ENCODE data around the gene PRPS2.

PRPS2 gene

GRCh38 chrX:12791257-12792228 lies at the start of gene PRPS2:
TSS of gene PRPS2 (plus strand) at chrX:12791412. CDS start at chrX:12791498, 86 bp downstream.
- DNase-seq (ENCODE audit: low read depth in 3 of 3), result peak; percentile 33 to 79 (median 51)

DNA sequence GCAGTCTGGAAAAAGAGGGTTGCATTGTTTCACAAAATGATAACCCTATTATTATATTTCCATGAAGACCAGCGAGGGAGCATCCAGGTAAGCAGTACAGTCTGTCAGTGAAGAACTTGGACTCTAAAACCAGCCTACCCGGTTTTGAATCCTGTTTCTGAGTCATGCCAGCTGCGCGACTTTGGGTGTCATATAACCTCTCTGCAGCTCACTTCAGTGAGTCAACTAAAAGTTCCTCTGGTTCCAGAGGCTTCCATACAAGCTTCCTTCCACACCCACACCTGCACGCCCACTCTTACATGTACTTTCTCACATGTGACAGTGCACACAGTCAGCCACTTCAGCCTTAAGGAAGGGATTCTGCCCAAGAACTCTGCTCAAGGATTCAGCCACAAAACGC lies 49.8 kb upstream of the PRPS2 start:
- no peak for DNase-seq (ENCODE audit: low read depth in 3 of 3)

- DNase-seq (ENCODE audit: low read depth in 3 of 3), result no peak
These were observed 43.8 kb upstream of the PRPS2 start for GRCh38 chrX:12747433-12747832.

DNA sequence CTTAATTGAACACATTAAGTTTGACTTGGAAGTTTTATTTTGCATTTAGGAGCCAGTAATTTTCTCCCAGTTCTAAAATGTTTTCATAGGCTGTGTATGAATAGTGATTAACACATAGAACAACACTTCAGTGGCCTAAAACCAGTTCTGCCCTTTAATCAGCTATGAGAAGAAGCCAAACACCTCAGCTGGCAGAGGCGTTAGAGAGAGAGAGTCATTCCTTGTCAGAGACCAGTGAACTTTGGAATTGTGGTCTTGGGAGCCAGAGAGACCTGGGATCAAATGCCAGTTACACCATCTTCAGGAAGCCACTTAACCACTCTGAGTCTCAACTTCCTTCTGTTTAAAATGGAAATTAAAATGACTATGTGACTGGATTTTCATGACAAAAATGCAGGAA lies 39.3 kb upstream of the PRPS2 start:
- DNase-seq (ENCODE audit: low read depth in 3 of 3), result no peak

GRCh38 chrX:12753366-12753765 lies 37.8 kb upstream of the PRPS2 start:
- DNase-seq (ENCODE audit: low read depth in 3 of 3), result no peak

DNA sequence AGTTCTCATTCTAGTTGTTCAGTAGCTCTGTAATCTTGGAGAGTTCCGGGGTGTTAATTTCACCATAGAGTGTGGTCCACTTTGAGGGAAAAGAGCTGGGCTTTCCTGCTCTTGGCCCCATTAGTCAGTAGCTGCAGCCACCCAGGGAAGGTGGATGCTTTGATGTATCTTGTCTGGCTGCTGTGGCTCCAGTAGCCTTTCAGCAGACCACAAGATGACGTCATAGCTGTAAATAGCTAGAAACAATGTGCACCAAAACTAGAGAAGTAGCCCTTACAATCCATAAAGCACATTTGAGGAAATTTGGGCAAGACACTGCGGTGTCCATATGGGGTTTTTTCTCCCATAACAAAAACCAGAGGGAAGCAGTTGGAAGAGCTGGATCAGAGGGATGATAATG lies 32.9 kb upstream of the PRPS2 start:
- no peak for DNase-seq (ENCODE audit: low read depth in 3 of 3)

DNA sequence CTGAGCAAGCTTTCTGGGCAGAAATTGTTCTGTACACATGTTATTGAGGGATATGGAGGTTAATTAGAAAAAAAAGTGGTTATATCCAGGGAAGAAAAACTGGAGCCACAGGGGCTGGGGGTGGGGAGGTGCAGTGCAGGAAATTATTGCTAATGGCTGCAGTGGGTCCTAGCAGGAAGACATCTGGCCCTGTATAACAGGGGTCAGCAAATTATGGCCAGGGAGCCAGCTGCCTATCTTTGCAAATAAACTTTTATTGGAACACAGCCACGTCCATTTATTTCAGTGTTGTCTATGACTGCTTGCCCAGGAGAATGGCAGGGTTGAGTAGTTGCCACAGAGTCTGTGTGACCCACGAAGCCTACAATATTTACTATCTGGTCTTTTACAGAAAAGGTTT lies 23.4 kb upstream of the PRPS2 start:
- no peak for DNase-seq (ENCODE audit: low read depth in 3 of 3)

- no peak for DNase-seq (ENCODE audit: low read depth in 3 of 3)
These were observed 22.7 kb upstream of the PRPS2 start for GRCh38 chrX:12768491-12768890.

DNA sequence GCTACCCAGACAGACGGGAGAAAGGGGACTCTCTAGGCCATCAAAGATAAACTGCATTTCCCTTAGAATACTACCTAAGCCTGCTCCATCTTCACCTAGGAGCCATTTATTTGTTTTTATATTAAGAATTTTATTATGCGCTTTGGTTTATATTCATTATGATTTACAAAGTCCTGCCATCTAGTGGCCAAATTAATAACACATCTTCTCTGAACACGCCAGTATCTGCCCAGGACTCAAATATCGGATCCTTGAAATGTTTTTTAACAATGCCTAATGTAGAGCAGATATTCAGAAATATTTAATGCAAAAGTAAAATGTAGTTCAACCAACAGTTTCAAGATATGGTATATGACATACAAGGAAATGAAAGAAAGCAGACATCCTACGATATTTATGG lies 20.8 kb upstream of the PRPS2 start:
- no peak for DNase-seq (ENCODE audit: low read depth in 3 of 3)

DNA sequence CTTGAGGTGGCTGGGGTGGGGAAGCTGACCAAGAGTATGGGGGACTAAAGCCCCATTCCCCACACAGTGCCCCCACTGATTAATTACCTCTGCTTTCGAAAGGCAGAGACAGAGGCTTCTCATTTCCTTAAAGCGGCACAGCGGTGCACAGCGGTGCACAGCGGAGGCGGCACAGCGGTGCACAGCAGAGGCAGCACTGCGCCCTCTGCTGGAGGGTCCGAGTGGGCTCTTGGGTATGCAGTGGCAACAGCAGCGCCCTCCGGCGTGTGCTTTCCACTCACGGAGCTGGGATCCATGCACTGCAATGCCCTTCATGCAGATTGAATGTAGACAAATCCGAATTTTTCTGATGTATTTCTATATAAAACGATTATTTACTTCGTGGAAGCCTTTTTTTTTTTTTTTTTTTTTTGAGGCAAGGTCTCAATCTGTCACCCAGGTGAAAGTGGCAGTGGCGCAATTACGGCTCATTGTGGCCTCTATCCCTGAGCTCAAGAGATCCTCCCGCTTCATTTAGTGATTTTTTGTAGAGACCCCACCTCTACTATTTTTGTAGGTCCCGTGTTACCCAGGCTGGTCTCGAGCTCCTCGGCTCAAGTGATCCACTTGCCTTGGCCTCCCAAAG lies 19.7 kb upstream of the PRPS2 start:
- DNase-seq (ENCODE audit: low read depth in 3 of 3), result peak in 2 of 3 experiments; percentile 32 to 68

GRCh38 chrX:12777670-12778069 lies 13.5 kb upstream of the PRPS2 start:
- DNase-seq (ENCODE audit: low read depth in 3 of 3), result no peak

DNA sequence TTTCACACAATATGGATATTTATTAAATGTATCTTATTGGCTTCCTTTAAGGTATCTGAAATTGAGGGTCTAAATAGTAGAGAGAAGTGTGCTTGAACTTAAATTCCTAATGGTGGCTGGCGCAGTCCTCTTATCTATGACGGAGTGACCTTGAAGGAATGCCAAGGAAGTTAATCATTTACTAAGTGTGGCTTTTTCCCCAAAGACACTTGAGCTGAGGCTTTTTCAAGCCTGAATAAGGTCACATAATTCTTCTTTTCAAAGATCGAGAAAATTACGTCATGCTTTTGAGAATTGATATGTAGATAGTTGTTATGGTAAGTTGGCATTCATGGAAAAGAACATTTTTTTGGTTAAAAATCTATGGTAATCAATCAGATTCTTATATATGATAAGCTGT lies 11.7 kb upstream of the PRPS2 start:
- DNase-seq (ENCODE audit: low read depth in 3 of 3), result no peak

- DNase-seq (ENCODE audit: low read depth in 3 of 3), result no peak
These were observed 2.6 kb upstream of the PRPS2 start for GRCh38 chrX:12788645-12789044.

DNA sequence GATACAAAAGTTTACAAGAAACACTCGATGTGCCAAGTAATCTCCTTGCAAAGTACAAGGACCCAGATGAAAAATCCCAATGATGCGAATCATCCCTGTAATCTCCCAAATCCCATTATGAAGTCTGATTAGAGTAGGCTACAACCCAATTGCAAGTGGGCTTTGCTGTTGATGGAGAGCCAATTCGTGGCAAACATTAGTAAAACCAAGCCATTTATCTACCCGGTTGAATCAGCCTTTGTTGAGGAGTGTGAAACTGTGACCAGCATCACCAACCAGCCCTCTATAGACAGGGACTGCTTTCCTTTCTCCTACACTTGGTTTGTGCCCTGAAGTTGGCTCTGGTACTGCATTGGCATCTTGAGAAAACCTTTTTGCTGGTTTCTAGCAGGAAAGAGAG lies 1.2 kb upstream of the PRPS2 start:
- DNase-seq (ENCODE audit: low read depth in 3 of 3), result no peak

DNA sequence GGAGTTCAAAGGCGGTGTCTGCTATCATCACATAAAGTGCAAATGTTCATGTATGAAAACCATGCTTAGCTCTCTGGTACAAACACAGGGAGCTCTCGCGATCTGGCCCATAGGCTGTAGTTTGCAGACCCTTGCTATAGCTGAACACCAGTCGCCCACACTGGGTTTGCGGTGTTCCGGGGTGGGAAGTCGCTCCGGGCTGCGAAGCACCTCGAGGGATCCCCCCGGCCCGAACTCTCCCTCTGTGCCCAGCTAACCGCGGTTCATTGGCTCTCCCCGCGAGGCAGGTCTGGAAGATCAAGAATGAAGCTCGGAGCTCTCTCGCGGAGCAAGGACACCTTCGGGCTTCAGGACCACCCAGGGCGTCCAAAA lies 341 bp upstream of the PRPS2 start:
- DNase-seq (ENCODE audit: low read depth in 3 of 3), result no peak

DNA sequence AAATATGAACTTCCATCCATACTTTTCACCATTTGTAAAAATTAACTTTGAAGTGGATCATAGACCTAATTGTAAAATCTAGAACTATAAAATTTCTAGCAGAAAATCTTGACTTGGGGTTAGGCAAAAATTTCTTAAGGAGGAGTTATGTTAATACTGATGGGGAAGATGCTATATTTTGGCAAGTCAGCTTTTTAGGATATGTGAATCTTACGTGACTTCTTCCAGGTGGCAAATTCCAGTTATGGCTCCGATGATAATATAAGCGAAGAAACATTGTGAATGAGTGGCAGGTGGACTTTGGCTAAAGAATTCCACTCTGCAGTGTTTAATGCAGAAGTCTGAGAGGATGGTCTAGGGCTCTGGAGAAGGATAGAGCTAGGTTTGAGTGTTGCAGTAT lies 1.5 kb downstream of the PRPS2 start:
- no peak for DNase-seq (ENCODE audit: low read depth in 3 of 3)

DNA sequence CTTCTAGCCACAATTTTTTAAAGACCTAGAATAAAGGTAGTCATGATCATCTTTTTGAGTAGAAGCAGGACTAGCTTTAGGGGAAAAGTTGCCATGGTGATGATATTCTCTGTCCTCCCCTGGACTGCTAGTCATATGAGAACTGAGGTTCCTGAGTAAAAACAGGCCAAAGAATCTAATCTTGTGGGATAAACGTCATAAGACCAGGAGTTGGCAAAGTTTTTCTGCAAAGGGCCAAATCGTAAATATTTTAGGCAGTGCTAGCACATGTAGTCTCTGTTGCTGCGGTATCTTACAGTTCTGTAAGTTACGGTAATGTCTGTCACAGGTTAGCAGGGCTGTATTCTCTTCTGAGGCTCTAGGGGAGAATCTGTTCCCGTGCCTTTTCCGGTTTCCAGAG lies 3.4 kb downstream of the PRPS2 start:
- no peak for DNase-seq (ENCODE audit: low read depth in 3 of 3)

DNA sequence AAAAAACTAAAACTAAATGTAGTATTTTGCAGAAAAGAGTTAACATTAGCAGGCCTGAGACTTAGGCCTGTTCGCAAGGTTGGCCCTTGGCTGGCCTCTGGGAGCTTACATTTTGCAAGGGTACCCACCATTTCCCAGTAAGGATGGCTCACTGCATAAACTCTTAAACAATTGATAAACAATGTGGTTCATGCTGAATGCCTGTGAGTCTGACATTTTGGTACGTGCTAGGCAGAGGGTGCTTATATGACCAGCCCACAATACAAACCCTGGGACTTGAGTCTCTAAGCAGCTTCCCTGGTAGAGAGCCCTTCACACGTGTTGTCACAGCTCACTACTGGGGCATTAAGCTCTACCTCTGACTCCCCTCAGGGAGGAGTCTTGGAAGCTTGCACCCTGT lies 7.4 kb downstream of the PRPS2 start:
- DNase-seq (ENCODE audit: low read depth in 3 of 3), result no peak

- no peak for DNase-seq (ENCODE audit: low read depth in 3 of 3)
These were observed 7.9 kb downstream of the PRPS2 start for GRCh38 chrX:12799118-12799517.

- no peak for DNase-seq (ENCODE audit: low read depth in 3 of 3)
These were observed 11.5 kb downstream of the PRPS2 start for GRCh38 chrX:12802741-12803140.

DNA sequence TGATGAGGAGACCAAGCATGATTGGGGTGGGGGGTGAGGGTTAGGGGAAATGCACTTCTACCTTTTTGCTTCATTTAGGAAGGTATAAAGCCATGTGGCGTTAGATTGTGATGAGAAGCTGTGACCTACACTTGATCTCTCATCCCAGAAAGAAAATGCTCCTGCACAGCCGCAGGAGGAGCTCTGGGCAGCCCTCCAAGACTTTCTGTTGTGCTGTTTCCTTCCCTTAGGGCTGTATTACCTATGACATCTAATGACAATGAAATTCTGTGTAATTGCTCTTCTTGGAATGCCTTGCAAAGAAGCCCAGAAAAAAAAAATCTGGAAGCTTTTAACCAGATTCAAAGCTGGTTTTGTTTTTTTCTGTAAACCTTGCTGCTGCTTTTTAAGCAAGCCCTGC lies 13.4 kb downstream of the PRPS2 start:
- DNase-seq (ENCODE audit: low read depth in 3 of 3), result no peak

DNA sequence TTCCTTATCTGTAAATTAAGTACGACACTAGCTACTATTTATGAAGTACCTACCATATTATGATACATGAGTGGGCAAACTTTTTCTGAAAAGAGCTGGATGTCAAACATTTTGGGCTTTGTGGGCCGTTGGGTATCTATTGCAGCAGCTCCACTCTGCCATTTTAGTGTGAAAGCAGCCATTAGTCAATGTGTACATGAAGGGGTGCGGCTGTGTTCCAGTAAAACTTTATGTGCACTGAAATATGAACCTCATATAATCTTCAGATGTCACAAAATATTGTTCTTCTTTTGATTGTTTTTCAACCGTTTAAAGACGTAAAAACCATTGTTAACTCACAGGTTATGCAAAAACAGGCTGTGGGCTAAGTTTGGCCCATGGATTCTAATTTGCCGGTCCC lies 14.1 kb downstream of the PRPS2 start:
- no peak for DNase-seq (ENCODE audit: low read depth in 3 of 3)

GRCh38 chrX:12811658-12812057 lies 20.4 kb downstream of the PRPS2 start:
- DNase-seq (ENCODE audit: low read depth in 3 of 3), result no peak
